Kidney epithelial cell (primary cell): Measurements from ENCODE around the gene TSSC4. TPM values are rescaled to one million over a fixed set of nuclear protein-coding genes. Genes with fewer than 3 reads are reported as not detected.

Experiments
- DNase-seq: peaks from one replicate; pipeline ENCODE4 v3.0.0-alpha.2; 2010; ENCODE audit warnings: low read depth
- H3K27me3 ChIP-seq: 2 replicates; pipeline ENCODE4 v1.6.0; 2011; ENCODE audit warnings: low read length; ENCODE audit not compliant: control insufficient read depth, insufficient read depth
- H3K36me3 ChIP-seq: 2 replicates; pipeline ENCODE4 v1.5.1; 2011; ENCODE audit warnings: low read length; ENCODE audit not compliant: control insufficient read depth, insufficient read depth
- H3K4me3 ChIP-seq: 2 replicates; pipeline ENCODE4 v1.5.1; 2011; ENCODE audit warnings: low read depth, mild to moderate bottlenecking, control low read depth, low read length
- CTCF ChIP-seq: IDR thresholded peaks from 2 replicates; pipeline ENCODE4 v1.5.1; 2011; ENCODE audit warnings: mild to moderate bottlenecking, moderate library complexity, low read length, control low read depth, inconsistent platforms; ENCODE audit not compliant: insufficient read depth, poor library complexity, severe bottlenecking
- total RNA-seq: library from RNA; depleted of rRNA; stranded (reverse); fragments of >200 nt; gene quantifications from 2 replicates; pipeline ENCODE4 v1.2.3, GENCODE V29; 2015

TSSC4 gene
- total RNA-seq, 1 donor from 2014 or later: 62.0 TPM

GRCh38 chr11:2418693-2419360 is 18.3 kb downstream of the TSSC4 start:
- H3K27me3 ChIP-seq: peaks cover 17% of the 10 kb centered on the region
- DNase-seq: no peak
- no peaks in the 10 kb centered on the region for H3K36me3 ChIP-seq
- TF ChIP-seq CTCF: no peak
- H3K4me3 ChIP-seq: no peak overlapping the region

- peak; percentile 80 for TF ChIP-seq CTCF
- Histone ChIP-seq H3K27me3 (peaks cover 17% of the 10 kb centered on the region), H3K4me3 (no peak overlapping the region), H3K36me3 (no peaks in the 10 kb centered on the region)
- peak; percentile 32 for DNase-seq
These were observed 19.3 kb downstream of the TSSC4 start for GRCh38 chr11:2419638-2420501.

- H3K36me3 ChIP-seq: no peaks in the 10 kb centered on the region
- H3K27me3 ChIP-seq: peaks cover 17% of the 10 kb centered on the region
- DNase-seq: peak; percentile 14
- TF ChIP-seq CTCF: peak; percentile 95
- no peak overlapping the region for H3K4me3 ChIP-seq
These were observed 20.1 kb downstream of the TSSC4 start for GRCh38 chr11:2420502-2421225.

GRCh38 chr11:2421226-2421994 is 20.9 kb downstream of the TSSC4 start:
- no peak overlapping the region for H3K4me3 ChIP-seq
- no peak for DNase-seq
- H3K36me3 ChIP-seq: no peaks in the 10 kb centered on the region
- TF ChIP-seq CTCF: no peak
- H3K27me3 ChIP-seq: peaks cover 17% of the 10 kb centered on the region

- Histone ChIP-seq H3K27me3 (peaks cover 12% of the 10 kb centered on the region), H3K36me3 (no peaks in the 10 kb centered on the region), H3K4me3 (no peak overlapping the region)
- no peak for DNase-seq
- no peak for TF ChIP-seq CTCF
These were observed 21.4 kb downstream of the TSSC4 start for GRCh38 chr11:2421996-2422395.
